ENCODE measurements around the gene CLSTN2. TPM values are rescaled to one million over a fixed set of nuclear protein-coding genes. Genes with fewer than 3 reads are reported as not detected.

CLSTN2 gene
- polyA plus RNA-seq, 3 donors: not detected

DNA sequence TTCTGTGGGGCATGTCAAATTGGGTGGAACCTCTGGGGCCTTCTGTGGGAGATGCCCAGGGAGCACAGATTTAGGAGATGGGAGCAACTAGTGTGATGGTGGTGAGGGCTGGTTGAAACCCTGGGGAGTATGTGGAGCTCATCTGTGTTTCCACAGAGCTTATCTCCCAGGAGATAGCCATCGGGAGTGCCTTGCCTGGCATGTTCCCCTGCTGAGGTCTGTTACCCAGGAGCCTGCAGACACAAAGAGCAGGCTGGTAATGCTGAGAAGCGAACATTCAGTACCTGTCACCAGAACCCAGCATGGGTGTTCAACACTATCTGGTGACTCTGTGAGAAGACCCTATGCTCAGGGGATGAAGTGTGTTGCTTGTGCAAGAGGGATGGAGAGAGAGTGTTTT, 85.0 kb downstream of the CLSTN2 start:
- Mint-ChIP-seq H3K9me3 (peaks cover 0 to 4% (median 0%) of the 10 kb centered on the region in 7 donors), H3K4me1 (no peaks in the 10 kb centered on the region), H3K27me3 (ENCODE audit: low read depth in 3 of 3) (peaks cover 0 to 2% (median 0%) of the 10 kb centered on the region in 3 donors), H3K27ac (no peak overlapping the region), H3K4me3 (no peak overlapping the region), H3K36me3 (no peaks in the 10 kb centered on the region)
- no peaks in the 10 kb centered on the region for H3K9me3 ChIP-seq (replicated peaks in 1 of 2; ENCODE audit: control insufficient read depth in 1 of 2, insufficient read depth in 1 of 2, low read length in 2 of 2)
- H3K9ac ChIP-seq (ENCODE audit: insufficient read depth, low read length, poor library complexity, severe bottlenecking): no peak overlapping the region
- no peaks in the 10 kb centered on the region for H3K4me1 ChIP-seq (ENCODE audit: control insufficient read depth in 1 of 2, insufficient read depth in 2 of 2, low read length in 2 of 2)
- H3K79me2 ChIP-seq (ENCODE audit: insufficient read depth, low read length): no peaks in the 10 kb centered on the region
- H2AFZ ChIP-seq (ENCODE audit: insufficient read depth, low read depth, low read length, poor library complexity, severe bottlenecking): no peak overlapping the region
- no peak overlapping the region for H3K4me2 ChIP-seq (replicated peaks; ENCODE audit: extremely low read depth, low read length, poor library complexity, severe bottlenecking)
- WGBS (ENCODE audit: insufficient coverage): 77% methylated on average over 2 of the region's 2 CpGs
- H3K4me3 ChIP-seq (replicated peaks in 1 of 3; ENCODE audit: low read depth in 2 of 3, low read length in 3 of 3): no peak overlapping the region
- H3K27ac ChIP-seq (ENCODE audit: low read depth in 1 of 2, low read length in 2 of 2): no peak overlapping the region
- intact Hi-C loops (cut with micrococcal nuclease): no loop called here
- H3K27me3 ChIP-seq (ENCODE audit: control insufficient read depth in 2 of 2, insufficient read depth in 2 of 2, low read length in 2 of 2): no peaks in the 10 kb centered on the region
- H3K36me3 ChIP-seq (replicated peaks in 1 of 2; ENCODE audit: control insufficient read depth in 1 of 2, insufficient read depth in 2 of 2, low read length in 2 of 2): no peaks in the 10 kb centered on the region
- no peak for DNase-seq
- no peaks in the 10 kb centered on the region for H4K20me1 ChIP-seq (ENCODE audit: insufficient read depth, low read length)
- TF ChIP-seq, protein P1, sequence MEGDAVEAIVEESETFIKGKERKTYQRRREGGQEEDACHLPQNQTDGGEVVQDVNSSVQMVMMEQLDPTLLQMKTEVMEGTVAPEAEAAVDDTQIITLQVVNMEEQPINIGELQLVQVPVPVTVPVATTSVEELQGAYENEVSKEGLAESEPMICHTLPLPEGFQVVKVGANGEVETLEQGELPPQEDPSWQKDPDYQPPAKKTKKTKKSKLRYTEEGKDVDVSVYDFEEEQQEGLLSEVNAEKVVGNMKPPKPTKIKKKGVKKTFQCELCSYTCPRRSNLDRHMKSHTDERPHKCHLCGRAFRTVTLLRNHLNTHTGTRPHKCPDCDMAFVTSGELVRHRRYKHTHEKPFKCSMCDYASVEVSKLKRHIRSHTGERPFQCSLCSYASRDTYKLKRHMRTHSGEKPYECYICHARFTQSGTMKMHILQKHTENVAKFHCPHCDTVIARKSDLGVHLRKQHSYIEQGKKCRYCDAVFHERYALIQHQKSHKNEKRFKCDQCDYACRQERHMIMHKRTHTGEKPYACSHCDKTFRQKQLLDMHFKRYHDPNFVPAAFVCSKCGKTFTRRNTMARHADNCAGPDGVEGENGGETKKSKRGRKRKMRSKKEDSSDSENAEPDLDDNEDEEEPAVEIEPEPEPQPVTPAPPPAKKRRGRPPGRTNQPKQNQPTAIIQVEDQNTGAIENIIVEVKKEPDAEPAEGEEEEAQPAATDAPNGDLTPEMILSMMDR (IDR thresholded peaks at IDR 0.05): no peak

DNA sequence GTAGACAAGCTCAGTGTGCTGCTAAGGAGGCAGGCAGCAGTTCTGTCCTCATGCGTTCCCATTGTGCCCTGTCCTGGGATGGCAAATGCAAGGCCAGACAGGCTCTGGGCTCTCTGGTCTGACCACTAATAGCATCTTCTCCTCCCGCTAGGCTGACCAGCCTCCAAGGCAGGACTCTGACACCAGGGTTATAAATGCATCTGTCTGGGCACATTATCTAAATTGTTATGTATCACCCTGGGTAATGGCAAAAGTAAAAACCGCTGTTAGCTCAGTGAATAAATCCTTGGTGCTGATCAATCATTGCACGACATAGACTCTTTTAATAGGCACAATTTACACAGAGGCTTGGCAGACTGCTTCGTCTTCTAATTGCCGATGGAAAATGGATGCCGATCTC, 85.6 kb downstream of the CLSTN2 start:
- Mint-ChIP-seq H3K4me1 (no peaks in the 10 kb centered on the region), H3K36me3 (no peaks in the 10 kb centered on the region), H3K9me3 (peaks cover 0 to 4% (median 0%) of the 10 kb centered on the region in 7 donors), H3K27me3 (ENCODE audit: low read depth in 3 of 3) (peaks cover 0 to 2% (median 0%) of the 10 kb centered on the region in 3 donors), H3K27ac (no peak overlapping the region), H3K4me3 (no peak overlapping the region)
- Histone ChIP-seq H3K27ac (ENCODE audit: low read depth in 1 of 2, low read length in 2 of 2) (no peak overlapping the region), H4K20me1 (ENCODE audit: insufficient read depth, low read length) (no peaks in the 10 kb centered on the region), H2AFZ (ENCODE audit: insufficient read depth, low read depth, low read length, poor library complexity, severe bottlenecking) (no peak overlapping the region), H3K4me3 (replicated peaks in 1 of 3; ENCODE audit: low read depth in 2 of 3, low read length in 3 of 3) (no peak overlapping the region), H3K9ac (ENCODE audit: insufficient read depth, low read length, poor library complexity, severe bottlenecking) (no peak overlapping the region), H3K9me3 (replicated peaks in 1 of 2; ENCODE audit: control insufficient read depth in 1 of 2, insufficient read depth in 1 of 2, low read length in 2 of 2) (no peaks in the 10 kb centered on the region), H3K4me1 (ENCODE audit: control insufficient read depth in 1 of 2, insufficient read depth in 2 of 2, low read length in 2 of 2) (no peaks in the 10 kb centered on the region), H3K4me2 (replicated peaks; ENCODE audit: extremely low read depth, low read length, poor library complexity, severe bottlenecking) (no peak overlapping the region), H3K79me2 (ENCODE audit: insufficient read depth, low read length) (no peaks in the 10 kb centered on the region), H3K36me3 (replicated peaks in 1 of 2; ENCODE audit: control insufficient read depth in 1 of 2, insufficient read depth in 2 of 2, low read length in 2 of 2) (no peaks in the 10 kb centered on the region), H3K27me3 (ENCODE audit: control insufficient read depth in 2 of 2, insufficient read depth in 2 of 2, low read length in 2 of 2) (no peaks in the 10 kb centered on the region)
- 93% methylated on average over 5 of the region's 7 CpGs for WGBS (ENCODE audit: insufficient coverage)
- no peak for DNase-seq
- intact Hi-C loops (cut with micrococcal nuclease): no loop called here
- TF ChIP-seq, protein P1 (IDR thresholded peaks at IDR 0.05): no peak
